ENCODE measurements around the gene ESYT2. TPM values are rescaled to one million over a fixed set of nuclear protein-coding genes. Genes with fewer than 3 reads are reported as not detected.

ESYT2 gene
- total RNA-seq, 2 experiments from 2014 or later: 52.1 to 52.5 TPM

DNA sequence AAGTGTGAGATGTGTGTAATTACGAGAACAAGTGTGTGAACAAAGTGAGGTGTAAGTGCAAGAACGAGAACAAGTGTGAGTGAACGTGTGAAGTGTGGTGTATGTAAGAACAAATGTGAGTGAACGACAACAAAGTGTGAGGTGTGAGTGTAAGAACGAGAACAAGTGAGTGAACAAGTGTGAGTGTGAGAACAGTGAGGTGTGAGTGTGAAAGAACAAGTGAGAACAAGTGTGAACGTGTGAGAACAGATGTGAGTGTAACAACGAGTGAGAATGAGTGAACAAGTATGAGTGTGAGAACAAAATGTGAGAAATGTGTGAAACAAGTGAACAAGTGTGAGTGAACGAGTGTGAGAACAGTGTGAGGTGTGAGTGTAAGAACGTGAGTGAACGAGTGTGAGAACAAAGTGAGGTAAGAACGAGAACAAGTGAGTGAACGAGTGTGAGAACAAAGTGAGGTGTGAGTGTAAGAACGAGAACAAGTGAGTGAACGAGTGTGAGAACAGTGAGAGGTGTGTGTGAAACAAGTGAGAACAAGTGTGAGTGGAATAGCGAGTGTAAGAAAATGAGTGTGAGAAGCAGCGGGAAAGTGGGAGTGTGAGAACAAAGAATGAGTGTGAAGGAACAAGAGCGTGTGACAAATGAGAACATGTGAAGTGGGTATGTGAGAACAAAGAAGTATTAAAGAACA lies 47.2 kb downstream of the ESYT2 start:
- H3K27me3 Mint-ChIP-seq: no peaks in the 10 kb centered on the region
- DNase-seq: no peak
- peaks cover 23% of the 10 kb centered on the region for H3K4me1 Mint-ChIP-seq
- H3K9me3 Mint-ChIP-seq: peaks cover 4% of the 10 kb centered on the region
- H3K4me3 Mint-ChIP-seq: no peak overlapping the region
- no peak overlapping the region for H3K27ac Mint-ChIP-seq
- peaks cover 17% of the 10 kb centered on the region for H3K36me3 Mint-ChIP-seq

DNA sequence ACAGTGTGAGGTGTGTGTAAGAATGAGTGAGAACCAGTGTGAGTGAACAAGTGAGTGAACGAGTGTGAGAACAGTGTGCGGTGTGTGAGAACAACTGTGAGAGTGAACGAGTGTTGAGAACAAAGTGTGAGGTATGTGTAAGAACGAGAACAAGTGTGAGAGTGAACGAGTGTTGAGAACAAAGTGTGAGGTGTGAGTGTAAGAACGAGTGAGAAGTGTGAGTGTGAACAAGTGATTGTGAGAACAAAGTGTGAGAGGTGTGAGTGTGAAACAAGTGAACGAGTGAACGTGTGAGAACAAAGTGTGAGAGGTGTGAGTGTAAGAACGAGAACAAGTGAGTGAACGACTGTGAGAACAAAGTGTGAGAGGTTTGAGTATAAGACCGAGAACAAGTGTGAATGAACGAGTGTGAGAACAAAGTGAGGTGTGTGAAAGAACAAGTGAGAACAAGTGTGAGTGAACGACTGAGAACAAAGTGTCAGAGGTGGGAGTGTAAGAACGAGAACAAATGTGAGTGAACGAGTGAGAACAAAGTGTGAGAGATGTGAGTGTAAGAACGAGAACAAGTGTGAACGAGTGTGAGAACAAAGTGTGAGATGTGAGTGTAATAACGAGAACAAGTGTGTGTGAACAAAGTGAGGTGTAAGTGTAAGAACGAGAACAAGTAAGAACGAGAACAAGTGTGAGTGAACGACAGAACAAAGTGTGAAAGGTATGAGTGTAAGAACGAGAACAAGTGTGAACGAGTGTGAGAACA lies 47.9 kb downstream of the ESYT2 start:
- DNase-seq: no peak
- Mint-ChIP-seq H3K4me3 (no peak overlapping the region), H3K36me3 (peaks cover 20% of the 10 kb centered on the region), H3K9me3 (peaks cover 4% of the 10 kb centered on the region), H3K27me3 (no peaks in the 10 kb centered on the region), H3K27ac (no peak overlapping the region), H3K4me1 (peaks cover 25% of the 10 kb centered on the region)

DNA sequence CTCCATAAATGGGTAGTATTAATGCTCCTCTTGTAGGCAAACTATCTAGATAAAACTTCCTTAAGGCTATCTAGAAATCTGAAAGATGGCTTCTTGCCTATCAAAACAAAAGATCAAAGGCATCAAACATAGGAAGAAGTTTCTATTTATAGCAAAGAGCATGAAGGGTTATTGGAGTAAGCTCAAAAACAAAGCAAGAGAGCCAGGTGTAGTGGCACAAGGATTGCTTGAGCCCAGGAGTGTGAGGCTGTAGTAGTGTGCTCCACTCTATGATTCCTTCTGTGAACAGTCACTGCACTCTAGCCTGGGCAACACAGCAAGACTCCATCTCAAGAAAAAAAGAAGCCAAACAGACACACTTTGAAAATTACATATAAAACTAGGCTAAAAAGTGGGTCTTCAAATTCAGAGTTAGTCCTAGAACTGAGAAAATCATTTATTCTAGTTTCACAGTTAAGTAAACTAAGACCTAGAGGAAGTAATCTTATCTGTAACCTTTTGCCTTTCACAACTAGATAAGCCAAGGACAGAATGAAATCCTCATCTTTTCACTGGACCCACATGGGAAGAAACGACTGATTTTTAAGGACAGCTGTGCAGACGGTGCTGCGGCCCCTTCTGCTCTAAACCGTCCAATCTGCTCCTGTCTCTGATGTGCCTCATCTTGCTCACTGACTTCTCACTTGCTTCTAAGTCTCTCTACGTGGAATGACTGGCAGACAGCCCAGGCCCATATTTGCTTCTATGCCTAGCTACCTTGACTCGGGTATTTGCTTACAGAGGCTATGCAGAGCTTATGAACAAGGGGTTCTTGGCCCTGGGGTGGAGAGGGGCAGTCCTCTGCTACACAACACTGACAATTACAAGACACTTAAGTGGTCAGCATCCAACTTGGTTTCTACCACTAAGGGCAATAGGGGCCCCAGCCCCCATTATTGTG lies 50.0 kb downstream of the ESYT2 start:
- H3K9me3 Mint-ChIP-seq: peaks cover 4% of the 10 kb centered on the region
- peak overlapping the region; percentile 44 for H3K27ac Mint-ChIP-seq
- no peak for DNase-seq
- H3K36me3 Mint-ChIP-seq: peaks cover 35% of the 10 kb centered on the region
- peaks cover 31% of the 10 kb centered on the region for H3K4me1 Mint-ChIP-seq
- no peak overlapping the region for H3K4me3 Mint-ChIP-seq
- H3K27me3 Mint-ChIP-seq: no peaks in the 10 kb centered on the region

DNA sequence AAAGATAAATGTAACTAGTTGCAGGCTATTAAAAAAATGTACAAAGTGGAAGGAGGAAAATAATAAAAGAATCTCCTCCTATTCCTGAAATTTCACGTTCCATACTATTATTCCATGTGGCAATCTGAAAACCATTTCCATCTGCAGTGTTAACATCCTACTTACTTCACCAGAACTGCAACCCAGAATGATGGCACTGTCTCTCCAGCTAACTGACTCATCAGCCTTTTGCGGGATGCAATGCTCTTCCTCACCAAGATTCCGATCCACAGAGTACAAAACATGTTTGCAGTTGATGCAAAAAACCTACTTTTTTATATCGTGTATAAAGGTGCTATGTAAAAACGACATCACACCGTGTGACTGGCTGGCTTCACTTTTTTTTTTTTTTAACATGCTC lies 50.8 kb downstream of the ESYT2 start:
- H3K36me3 Mint-ChIP-seq: peaks cover 35% of the 10 kb centered on the region
- peaks cover 4% of the 10 kb centered on the region for H3K9me3 Mint-ChIP-seq
- no peak overlapping the region for H3K4me3 Mint-ChIP-seq
- no peaks in the 10 kb centered on the region for H3K27me3 Mint-ChIP-seq
- H3K27ac Mint-ChIP-seq: peak overlapping the region; percentile 44
- H3K4me1 Mint-ChIP-seq: peaks cover 31% of the 10 kb centered on the region
- DNase-seq: no peak

DNA sequence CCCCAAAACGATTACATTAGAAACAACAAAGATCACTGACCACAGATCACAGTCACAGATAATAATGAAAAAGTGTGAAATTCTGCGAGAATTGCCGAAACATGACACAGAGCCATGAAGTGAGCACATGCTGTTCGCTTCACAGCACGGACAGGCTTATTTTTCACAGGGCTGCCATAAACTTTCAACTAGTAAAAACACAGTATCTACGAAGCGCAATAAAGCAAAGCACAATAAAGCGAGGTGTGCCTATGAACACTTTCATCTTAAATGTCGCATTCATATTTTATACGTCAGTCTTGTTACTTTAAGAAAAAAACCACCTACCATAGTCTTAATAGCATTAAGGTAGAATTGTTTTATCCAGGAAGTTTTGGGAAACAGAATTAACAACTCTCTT lies 51.5 kb downstream of the ESYT2 start:
- H3K27ac Mint-ChIP-seq: peak overlapping the region; percentile 6
- peaks cover 4% of the 10 kb centered on the region for H3K9me3 Mint-ChIP-seq
- peaks cover 35% of the 10 kb centered on the region for H3K4me1 Mint-ChIP-seq
- no peaks in the 10 kb centered on the region for H3K27me3 Mint-ChIP-seq
- H3K36me3 Mint-ChIP-seq: peaks cover 38% of the 10 kb centered on the region
- DNase-seq: no peak
- no peak overlapping the region for H3K4me3 Mint-ChIP-seq

DNA sequence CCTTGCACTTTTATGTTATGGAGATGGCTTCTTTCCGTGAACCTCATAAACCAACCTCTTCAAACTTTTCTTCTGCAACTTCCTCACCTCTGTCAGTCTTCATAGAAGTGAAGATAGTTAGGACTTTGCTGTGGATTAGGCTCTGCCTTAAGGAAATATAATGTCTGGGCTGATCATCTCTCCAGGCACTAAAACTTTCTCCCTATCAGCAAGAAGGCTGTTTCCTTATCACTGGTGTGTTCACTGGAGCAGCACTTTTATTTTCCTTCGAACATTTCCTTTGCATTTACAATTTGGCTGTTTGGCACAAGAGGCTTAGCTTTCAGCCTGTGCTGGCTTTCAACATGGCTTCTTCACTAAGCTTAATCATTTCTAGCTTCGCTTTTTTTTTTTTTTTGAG lies 52.8 kb downstream of the ESYT2 start:
- DNase-seq: no peak
- Mint-ChIP-seq H3K27me3 (no peaks in the 10 kb centered on the region), H3K4me1 (peaks cover 45% of the 10 kb centered on the region), H3K4me3 (no peak overlapping the region), H3K9me3 (peaks cover 4% of the 10 kb centered on the region), H3K36me3 (peaks cover 50% of the 10 kb centered on the region), H3K27ac (no peak overlapping the region)

DNA sequence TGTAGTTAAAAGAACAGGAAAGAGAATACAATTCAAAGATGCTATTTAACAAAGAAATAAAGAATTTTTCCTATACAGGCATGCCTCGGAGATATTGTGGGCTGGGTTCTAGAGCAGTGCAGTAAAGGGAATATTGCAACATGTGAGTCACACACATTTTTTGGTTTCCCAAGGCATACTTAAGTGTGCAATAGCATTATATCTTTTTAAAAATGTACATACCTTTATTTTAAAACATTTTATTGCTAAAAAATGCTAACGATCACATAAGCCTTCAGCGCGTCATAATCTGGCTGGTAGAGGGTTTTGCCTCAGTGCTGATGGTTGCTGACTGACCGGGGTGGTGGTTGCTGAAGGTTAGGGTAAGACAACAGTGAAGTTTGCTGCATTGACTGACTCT lies 54.4 kb downstream of the ESYT2 start:
- no peak overlapping the region for H3K4me3 Mint-ChIP-seq
- H3K9me3 Mint-ChIP-seq: peaks cover 4% of the 10 kb centered on the region
- H3K36me3 Mint-ChIP-seq: peaks cover 54% of the 10 kb centered on the region
- DNase-seq: no peak
- H3K27me3 Mint-ChIP-seq: no peaks in the 10 kb centered on the region
- no peak overlapping the region for H3K27ac Mint-ChIP-seq
- peaks cover 48% of the 10 kb centered on the region for H3K4me1 Mint-ChIP-seq

DNA sequence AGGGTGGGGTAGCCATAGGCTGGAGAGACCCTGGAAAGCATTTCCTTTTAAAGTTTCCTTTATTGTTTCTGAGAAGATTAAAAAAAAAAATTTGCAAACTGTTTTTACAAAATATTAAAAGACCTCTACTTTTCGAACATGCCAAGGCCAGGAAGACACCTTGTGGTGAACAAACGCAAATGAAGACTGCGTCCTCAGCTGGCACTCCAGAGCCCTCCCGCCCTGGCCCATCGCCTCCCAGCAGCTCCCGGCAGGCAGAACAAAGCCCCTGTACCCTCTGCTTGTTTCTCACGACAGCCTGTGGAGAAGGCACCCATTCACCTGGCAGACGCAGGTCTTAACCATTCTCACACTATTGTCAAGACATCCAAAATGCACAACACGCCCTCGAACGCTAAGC lies 56.4 kb downstream of the ESYT2 start:
- peaks cover 4% of the 10 kb centered on the region for H3K9me3 Mint-ChIP-seq
- peaks cover 37% of the 10 kb centered on the region for H3K4me1 Mint-ChIP-seq
- DNase-seq: no peak
- H3K27me3 Mint-ChIP-seq: no peaks in the 10 kb centered on the region
- peaks cover 48% of the 10 kb centered on the region for H3K36me3 Mint-ChIP-seq
- peak overlapping the region; percentile 66 for H3K27ac Mint-ChIP-seq
- H3K4me3 Mint-ChIP-seq: no peak overlapping the region

DNA sequence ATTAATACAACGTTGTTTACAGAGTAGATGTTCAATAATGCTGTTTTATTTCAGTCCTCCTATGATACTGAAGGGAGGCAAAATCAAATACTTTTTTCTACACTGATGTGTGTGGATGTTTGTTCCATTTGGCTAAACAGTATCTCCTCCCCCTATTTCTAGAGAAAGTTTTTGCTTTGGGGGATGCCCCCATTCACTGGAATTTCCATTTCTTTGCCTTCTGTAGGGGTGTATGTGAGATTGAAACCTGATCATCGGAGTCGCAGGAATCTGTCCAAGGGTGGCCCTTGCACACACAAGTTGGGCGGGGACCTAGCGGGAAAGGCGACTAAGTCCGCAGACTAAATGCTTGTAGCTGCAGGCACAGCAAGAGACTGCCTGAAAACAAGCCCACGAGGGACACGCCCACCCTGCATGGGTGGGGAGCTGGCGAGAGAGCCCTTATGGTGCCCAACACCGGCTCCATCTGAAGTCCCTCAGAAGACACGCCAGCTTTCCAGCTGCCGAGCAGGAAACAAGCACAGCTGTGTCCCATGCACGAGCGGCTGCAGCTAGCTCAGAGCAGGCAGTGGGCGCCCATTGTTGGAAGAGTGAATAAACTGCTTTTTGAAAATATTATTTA lies 58.0 kb downstream of the ESYT2 start:
- Mint-ChIP-seq H3K27ac (peak overlapping the region; percentile 11), H3K36me3 (peaks cover 37% of the 10 kb centered on the region), H3K4me3 (no peak overlapping the region), H3K4me1 (peaks cover 35% of the 10 kb centered on the region), H3K9me3 (no peaks in the 10 kb centered on the region), H3K27me3 (no peaks in the 10 kb centered on the region)
- peak; percentile 6 for DNase-seq

DNA sequence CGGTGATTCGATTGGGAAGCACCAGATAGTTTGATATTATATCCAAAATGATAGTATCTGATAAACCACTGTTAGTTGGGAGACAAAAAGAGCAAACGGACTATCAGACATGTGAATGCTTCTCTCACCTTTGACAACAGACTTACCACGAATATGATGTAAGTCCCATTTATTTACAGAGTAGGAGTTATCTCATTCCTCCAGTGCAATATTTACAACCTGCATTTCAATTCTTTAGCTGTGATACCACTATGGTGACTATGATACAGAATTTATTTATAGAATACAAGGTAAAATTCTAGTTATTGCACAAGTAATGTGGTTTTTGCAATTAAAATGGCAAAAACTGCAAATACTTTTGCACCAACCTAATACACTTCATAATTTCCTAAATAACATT lies 61.6 kb downstream of the ESYT2 start:
- no peak overlapping the region for H3K4me3 Mint-ChIP-seq

DNA sequence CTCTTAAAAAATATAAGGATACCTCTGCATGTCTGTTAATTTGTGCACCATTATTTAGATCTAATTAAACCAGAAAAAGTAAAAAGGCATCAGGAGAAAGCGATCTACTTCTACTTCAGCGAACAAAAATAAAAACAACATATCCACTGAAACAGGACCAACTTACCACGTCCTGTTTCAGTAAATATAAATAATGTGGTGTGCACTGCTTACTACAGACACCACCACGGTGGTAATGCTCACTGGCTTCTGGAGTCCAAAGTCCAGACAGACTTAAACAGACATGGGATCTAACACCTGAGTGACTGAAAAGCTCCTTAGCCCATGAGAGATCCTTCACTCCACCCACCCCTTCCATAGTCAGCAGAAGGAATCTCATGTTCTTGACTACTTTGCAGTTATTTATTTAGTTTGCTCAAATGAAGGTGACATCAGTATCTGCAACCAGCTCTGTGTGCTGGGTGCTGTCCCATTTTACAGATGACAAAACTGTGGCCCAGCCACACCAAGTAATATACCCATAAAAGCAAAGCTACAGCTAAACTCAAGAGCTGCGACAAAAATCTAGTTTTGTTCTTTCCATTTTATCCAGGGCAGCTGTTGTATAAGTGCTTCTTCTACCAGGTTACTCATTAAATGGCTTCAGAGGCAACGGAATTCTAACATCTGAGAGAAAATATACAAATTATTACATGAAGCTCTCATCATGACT lies 62.6 kb downstream of the ESYT2 start:
- Mint-ChIP-seq H3K9me3 (no peaks in the 10 kb centered on the region), H3K4me3 (no peak overlapping the region), H3K36me3 (peaks cover 17% of the 10 kb centered on the region), H3K4me1 (peaks cover 15% of the 10 kb centered on the region), H3K27me3 (no peaks in the 10 kb centered on the region), H3K27ac (no peak overlapping the region)
- no peak for DNase-seq

More for the DNA sequence above, 61.6 kb downstream of the ESYT2 start:
- H3K9me3 Mint-ChIP-seq: no peaks in the 10 kb centered on the region
- no peak overlapping the region for H3K27ac Mint-ChIP-seq
- peaks cover 27% of the 10 kb centered on the region for H3K36me3 Mint-ChIP-seq
- peaks cover 22% of the 10 kb centered on the region for H3K4me1 Mint-ChIP-seq
- no peaks in the 10 kb centered on the region for H3K27me3 Mint-ChIP-seq
- DNase-seq: no peak

DNA sequence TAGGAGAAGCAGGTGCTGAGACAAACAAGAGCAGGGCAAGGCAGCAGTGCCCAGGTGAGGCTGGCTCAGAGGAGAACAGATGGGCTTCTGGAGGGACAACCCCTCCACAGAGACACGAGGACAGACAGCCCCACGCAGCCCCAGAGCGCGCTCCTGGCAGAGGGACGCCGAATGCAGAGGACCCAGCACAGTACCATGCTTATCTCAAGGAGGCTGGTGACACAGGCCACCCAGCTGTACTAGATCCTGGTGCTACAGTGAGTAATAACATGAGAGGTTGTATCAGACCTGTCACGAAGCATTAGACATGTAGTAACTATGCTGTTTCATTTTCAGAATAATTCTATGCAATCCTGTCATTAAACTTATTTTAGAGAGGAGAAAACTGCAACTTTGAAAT lies 64.3 kb downstream of the ESYT2 start:
- peak overlapping the region; percentile 17 for H3K27ac Mint-ChIP-seq
- peaks cover 9% of the 10 kb centered on the region for H3K4me1 Mint-ChIP-seq
- H3K36me3 Mint-ChIP-seq: peaks cover 14% of the 10 kb centered on the region
- H3K4me3 Mint-ChIP-seq: no peak overlapping the region
- DNase-seq: no peak
- H3K9me3 Mint-ChIP-seq: no peaks in the 10 kb centered on the region
- no peaks in the 10 kb centered on the region for H3K27me3 Mint-ChIP-seq

DNA sequence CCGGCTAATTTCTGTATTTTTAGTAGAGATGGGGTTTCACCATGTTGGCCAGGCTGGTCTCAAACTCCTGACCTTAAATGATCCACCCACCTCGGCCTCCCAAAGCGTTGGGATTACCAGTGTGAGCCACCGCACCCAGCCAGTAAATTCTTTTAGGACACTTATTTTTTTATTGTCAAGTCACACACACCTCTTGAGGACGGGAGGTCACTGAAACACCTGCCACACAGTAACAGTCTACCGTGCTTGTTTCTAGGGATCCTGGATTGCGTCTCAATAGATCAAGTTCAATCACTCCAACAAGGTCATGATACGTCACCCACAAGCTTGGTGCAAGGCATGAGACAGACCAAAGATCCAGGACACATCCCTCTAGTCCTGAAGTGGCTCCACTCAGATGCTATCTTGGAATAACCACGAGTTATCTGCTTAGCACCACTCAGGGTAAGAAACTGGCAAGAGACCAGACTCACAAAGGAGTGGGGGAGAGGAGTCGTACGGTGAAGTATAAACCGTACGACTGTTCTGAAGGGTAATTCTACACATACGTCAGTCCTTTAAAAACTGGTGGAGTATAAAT lies 65.8 kb downstream of the ESYT2 start:
- H3K9me3 Mint-ChIP-seq: no peaks in the 10 kb centered on the region
- no peak overlapping the region for H3K27ac Mint-ChIP-seq
- peaks cover 15% of the 10 kb centered on the region for H3K36me3 Mint-ChIP-seq
- H3K27me3 Mint-ChIP-seq: no peaks in the 10 kb centered on the region
- peaks cover 7% of the 10 kb centered on the region for H3K4me1 Mint-ChIP-seq
- DNase-seq: no peak
- H3K4me3 Mint-ChIP-seq: no peak overlapping the region

DNA sequence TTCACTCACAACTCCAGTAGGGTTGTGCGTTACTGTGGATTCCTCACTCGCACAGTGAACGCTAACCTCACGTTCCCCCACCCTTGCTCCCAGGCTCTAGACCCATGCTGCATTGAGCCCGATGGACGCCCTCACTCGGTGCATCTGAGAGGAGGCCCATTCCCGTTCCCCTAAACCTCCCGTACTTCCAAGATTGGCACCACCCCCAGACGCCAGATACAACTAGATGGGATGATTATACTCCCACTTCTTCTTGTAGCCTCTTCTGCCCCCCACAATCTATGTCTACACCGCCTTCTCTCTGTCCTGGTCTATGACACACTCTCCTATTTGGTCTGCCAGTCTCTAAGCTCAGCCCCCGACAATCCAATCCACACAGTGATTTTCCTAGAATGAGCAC lies 67.4 kb downstream of the ESYT2 start:
- no peak overlapping the region for H3K27ac Mint-ChIP-seq
- H3K9me3 Mint-ChIP-seq: no peaks in the 10 kb centered on the region
- H3K4me3 Mint-ChIP-seq: no peak overlapping the region
- no peaks in the 10 kb centered on the region for H3K27me3 Mint-ChIP-seq
- no peak for DNase-seq
- H3K4me1 Mint-ChIP-seq: peaks cover 6% of the 10 kb centered on the region
- H3K36me3 Mint-ChIP-seq: peaks cover 22% of the 10 kb centered on the region
